ENCODE results near the gene MGAT4A.

The MGAT4A gene

DNA sequence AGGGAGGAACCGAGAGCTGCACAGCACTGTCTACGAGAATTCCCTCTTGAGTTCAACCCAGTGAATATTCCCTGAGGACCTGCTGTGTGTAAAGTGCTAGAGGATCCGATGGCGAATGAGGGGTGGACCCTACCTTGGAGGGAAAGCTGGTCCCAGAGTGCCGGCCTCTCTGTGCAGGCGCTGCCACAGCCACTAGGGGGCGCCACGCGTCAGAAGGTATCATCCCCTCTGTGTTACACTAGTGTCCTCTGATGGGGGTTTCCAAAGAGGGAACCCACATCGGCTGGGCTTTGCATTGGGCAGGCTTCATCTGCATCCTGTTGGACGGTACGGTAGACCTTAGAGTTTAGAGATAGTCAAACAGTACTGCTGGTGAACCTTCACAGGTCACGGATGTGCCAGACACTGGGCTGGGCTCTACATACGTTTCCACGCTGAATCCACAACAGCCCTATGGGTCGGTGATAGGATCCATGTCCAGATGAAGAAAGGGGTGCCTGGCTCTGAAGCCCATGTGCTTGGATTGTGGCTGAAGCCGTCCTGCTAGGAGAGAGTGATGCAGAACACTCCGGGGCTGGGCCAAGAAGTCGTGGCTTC lies 161.6 kb downstream of the MGAT4A start:
- DNase-seq, result no peak

Data from NCI-H2029 treated with DMSO at 0.1 percent for 48 hours (cell line).